ENCODE data around the gene MTIF3.

MTIF3 gene
- total RNA-seq = 19.5 to 41.7 reads per million in 2 donors

GRCh38 chr13:27449936-27450828, at the start of gene MTIF3:
TSS of gene MTIF3 (minus strand) at chr13:27450564. CDS start at chr13:27440448, 10,116 bp downstream.
- DNase-seq = peak; percentile 95

- DNase-seq = no peak
These were observed 47.3 kb upstream of the MTIF3 start for GRCh38 chr13:27497563-27498230.

- DNase-seq = no peak
These were observed 46.3 kb upstream of the MTIF3 start for GRCh38 chr13:27496536-27497273.

GRCh38 chr13:27496006-27496405, 45.6 kb upstream of the MTIF3 start:
- DNase-seq = no peak

GRCh38 chr13:27495551-27495950, 45.2 kb upstream of the MTIF3 start:
- DNase-seq = no peak

GRCh38 chr13:27493981-27494380, 43.6 kb upstream of the MTIF3 start:
- DNase-seq = no peak

GRCh38 chr13:27489456-27489855, 39.1 kb upstream of the MTIF3 start:
- DNase-seq = no peak

GRCh38 chr13:27487776-27488175, 37.4 kb upstream of the MTIF3 start:
- no peak for DNase-seq

GRCh38 chr13:27483421-27483820, 33.1 kb upstream of the MTIF3 start:
- no peak for DNase-seq

- DNase-seq = no peak
These were observed 32.6 kb upstream of the MTIF3 start for GRCh38 chr13:27482983-27483382.

GRCh38 chr13:27481766-27482165, 31.4 kb upstream of the MTIF3 start:
- DNase-seq = no peak

GRCh38 chr13:27476943-27477703, 26.8 kb upstream of the MTIF3 start:
- DNase-seq = no peak

- no peak for DNase-seq
These were observed 24.4 kb upstream of the MTIF3 start for GRCh38 chr13:27474751-27475268.

- no peak for DNase-seq
These were observed 22.6 kb upstream of the MTIF3 start for GRCh38 chr13:27472941-27473340.

- no peak for DNase-seq
These were observed 22.1 kb upstream of the MTIF3 start for GRCh38 chr13:27472441-27472840.

- no peak for DNase-seq
These were observed 19.9 kb upstream of the MTIF3 start for GRCh38 chr13:27470075-27470820.

- DNase-seq = no peak
These were observed 16.1 kb upstream of the MTIF3 start for GRCh38 chr13:27466513-27466912.

- DNase-seq = no peak
These were observed 15.2 kb upstream of the MTIF3 start for GRCh38 chr13:27465611-27466010.

GRCh38 chr13:27463500-27463899, 13.1 kb upstream of the MTIF3 start:
- DNase-seq = no peak

GRCh38 chr13:27461940-27462584, 11.7 kb upstream of the MTIF3 start:
- DNase-seq = no peak

- DNase-seq = no peak
These were observed 5.0 kb upstream of the MTIF3 start for GRCh38 chr13:27455331-27455855.
